Measurements from ENCODE around the gene TCF4. TPM values are rescaled to one million over a fixed set of nuclear protein-coding genes. Genes with fewer than 3 reads are reported as not detected.
"Not testable (repeated sequence)": the region's sequence is repeated elsewhere in the genome, so short reads cannot be mapped to it uniquely, and the experiment has no call there.

TCF4 gene
- total and polyA plus RNA-seq, 2 donors (not counting 3 experiments of a cell fraction or from before 2014, with no cell fraction given): 183 to 390 TPM

GRCh38 chr18:55470826-55471225, 117.2 kb downstream of the TCF4 start:
- Histone ChIP-seq H3K36me3 (ENCODE audit: control insufficient read depth in 2 of 2, extremely low read depth in 1 of 2, insufficient read depth in 2 of 2, low read length in 2 of 2) (no peaks in the 10 kb centered on the region), H3K4me2 (ENCODE audit: insufficient read depth, low read length) (no peak overlapping the region), H3K9me3 (replicated peaks; ENCODE audit: control insufficient read depth, insufficient read depth, low read length) (no peaks in the 10 kb centered on the region), H3K4me3 (replicated peaks in 1 of 3; ENCODE audit: insufficient read depth in 1 of 3, low read depth in 1 of 3, low read length in 3 of 3) (no peak overlapping the region), H3K79me2 (ENCODE audit: control insufficient read depth, insufficient read depth, low read length) (peaks cover 37% of the 10 kb centered on the region), H3K9me1 (replicated peaks; ENCODE audit: control insufficient read depth, extremely low read depth, insufficient read depth, low read length) (no peaks in the 10 kb centered on the region), H2AFZ (ENCODE audit: low read depth, low read length) (no peak overlapping the region), H4K20me1 (replicated peaks; ENCODE audit: control insufficient read depth, extremely low read depth, insufficient read depth, low read length) (no peaks in the 10 kb centered on the region), H3K9ac (replicated peaks; ENCODE audit: extremely low read depth, insufficient read depth, low read length) (no peak overlapping the region), H3K27ac (ENCODE audit: insufficient read depth, low read depth, low read length) (no peak overlapping the region), H3K27me3 (ENCODE audit: control insufficient read depth in 2 of 2, insufficient read depth in 2 of 2, low read length in 2 of 2) (no peaks in the 10 kb centered on the region), H3K4me1 (ENCODE audit: control insufficient read depth, extremely low read depth, insufficient read depth, low read length) (no peaks in the 10 kb centered on the region)
- intact Hi-C loops (cut with micrococcal nuclease) (no loop called here), dilution Hi-C loops (cut with MboI; ENCODE audit: extremely low pct_ligation_motif_present, low sequenced_read_pairs) (no loop called here)
- CTCF ChIA-PET: interaction anchor here (0.7 kb wide), 1 partner anchor 21 kb away, joined by 3 read pairs; no protein-coding TSS in a partner anchor
- TF ChIP-seq FOS (IDR thresholded peaks at IDR 0.05; ENCODE audit: borderline replicate concordance, insufficient read depth, low read length) (no peak), EZH2 (IDR thresholded peaks at IDR 0.05; ENCODE audit: borderline replicate concordance, low read depth, low read length, severe bottlenecking) (no peak), GATA2 (IDR thresholded peaks at IDR 0.05; ENCODE audit: insufficient read depth, insufficient read length, low read depth, low read length) (no peak), POLR2AphosphoS5 (IDR thresholded peaks at IDR 0.05; ENCODE audit: insufficient read depth, low read depth, low read length) (no peak)
- DNase-seq (ENCODE audit: low read depth, low spot score) (no peak), FAIRE-seq (no peak)
- POLR2A ChIA-PET: no interaction called here
- no TSS peak for BruUV-seq (replicated peaks)

DNA sequence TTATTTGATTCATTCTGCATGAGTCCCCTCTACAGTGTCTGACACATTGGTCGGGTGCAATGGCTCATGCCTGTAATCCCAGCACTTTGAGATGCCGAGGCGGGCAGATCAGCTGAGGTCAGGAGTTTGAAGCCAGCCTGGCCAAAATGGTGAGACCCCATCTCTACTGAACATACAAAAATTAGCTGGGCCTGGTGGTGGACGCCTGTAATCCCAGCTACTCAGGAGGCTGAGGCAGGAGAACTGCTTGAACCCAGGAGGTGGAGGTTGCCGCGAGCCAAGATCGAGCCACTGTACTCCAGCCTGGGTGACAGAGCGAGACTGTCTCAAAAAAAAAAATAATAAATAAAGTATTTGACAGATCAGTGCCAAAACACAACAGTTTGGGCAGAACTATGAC, 118.9 kb downstream of the TCF4 start:
- H3K27ac ChIP-seq (ENCODE audit: insufficient read depth, low read depth, low read length); H3K36me3 ChIP-seq (ENCODE audit: control insufficient read depth in 2 of 2, extremely low read depth in 1 of 2, insufficient read depth in 2 of 2, low read length in 2 of 2); dilution Hi-C loops (cut with MboI; ENCODE audit: extremely low pct_ligation_motif_present, low sequenced_read_pairs); H2AFZ ChIP-seq (ENCODE audit: low read depth, low read length); H3K9me3 ChIP-seq (replicated peaks; ENCODE audit: control insufficient read depth, insufficient read depth, low read length); intact Hi-C loops (cut with micrococcal nuclease); POLR2A ChIA-PET; H3K4me1 ChIP-seq (ENCODE audit: control insufficient read depth, extremely low read depth, insufficient read depth, low read length); DNase-seq (ENCODE audit: low read depth, low spot score); BruUV-seq (replicated peaks); H3K27me3 ChIP-seq (ENCODE audit: control insufficient read depth in 2 of 2, insufficient read depth in 2 of 2, low read length in 2 of 2); H3K4me3 ChIP-seq (replicated peaks in 1 of 3; ENCODE audit: insufficient read depth in 1 of 3, low read depth in 1 of 3, low read length in 3 of 3); H4K20me1 ChIP-seq (replicated peaks; ENCODE audit: control insufficient read depth, extremely low read depth, insufficient read depth, low read length); H3K9me1 ChIP-seq (replicated peaks; ENCODE audit: control insufficient read depth, extremely low read depth, insufficient read depth, low read length); H3K9ac ChIP-seq (replicated peaks; ENCODE audit: extremely low read depth, insufficient read depth, low read length); CTCF ChIA-PET; H3K4me2 ChIP-seq (ENCODE audit: insufficient read depth, low read length); FAIRE-seq: not testable (repeated sequence)
- peaks cover 35% of the 10 kb centered on the region for H3K79me2 ChIP-seq (ENCODE audit: control insufficient read depth, insufficient read depth, low read length)
